ENCODE results near the gene SLIT3. TPM values are rescaled to one million over a fixed set of nuclear protein-coding genes. Genes with fewer than 3 reads are reported as not detected.
A peak's percentile ranks its signal among the peaks of the same experiment; 100 is the strongest.

Gene SLIT3
- 43.8 and 58.4 TPM in 2 replicates for total RNA-seq
- 96.7 and 104 TPM in 2 replicates for polyA plus RNA-seq

- H3K4me1 ChIP-seq (ENCODE audit: insufficient read depth) = peaks cover 37% of the 10 kb centered on the region
- H4K20me1 ChIP-seq (ENCODE audit: insufficient read depth, poor library complexity, severe bottlenecking) = no peaks in the 10 kb centered on the region
- H3K4me3 ChIP-seq = peak within 1 kb of the TSS; percentile 74
- no peaks in the 10 kb centered on the region for H3K9me3 ChIP-seq (ENCODE audit: low read depth)
- DNase-seq (ENCODE audit: low spot score) = peak; percentile 91
- no peaks in the 10 kb centered on the region for H3K9me2 ChIP-seq (replicated peaks; ENCODE audit: insufficient read depth)
- peak within 1 kb of the TSS; percentile 84 for H3K4me2 ChIP-seq
- no peaks in the 10 kb centered on the region for H3K27me3 ChIP-seq
- H2AFZ ChIP-seq = peak within 1 kb of the TSS; percentile 38
- peaks cover 28% of the 10 kb centered on the region for H3K79me2 ChIP-seq
- no peak for TF ChIP-seq EZH2 (IDR thresholded peaks at IDR 0.05; ENCODE audit: borderline replicate concordance)
- no peak for TF ChIP-seq EZH2phosphoT487 (IDR thresholded peaks at IDR 0.05; ENCODE audit: low read depth, severe bottlenecking, unreplicated experiment)
- H3K27ac ChIP-seq = peak within 1 kb of the TSS; percentile 78
- 1% methylated on average over 33 of the region's 101 CpGs for WGBS (ENCODE audit: low lambda C conversion rate, missing lambda C conversion rate)
- H3K36me3 ChIP-seq (replicated peaks; ENCODE audit: insufficient read depth, low read depth) = no peaks in the 10 kb centered on the region
Observed at GRCh38 chr5:169300468-169301385, at the start of gene SLIT3. Gene SLIT3 (minus strand): TSS chr5:169301139. CDS start chr5:169300709, 430 bp downstream.

- Histone ChIP-seq H3K27ac (peak overlapping the region; percentile 29), H3K36me3 (replicated peaks; ENCODE audit: insufficient read depth, low read depth) (no peaks in the 10 kb centered on the region), H3K9me2 (replicated peaks; ENCODE audit: insufficient read depth) (no peaks in the 10 kb centered on the region), H3K27me3 (no peaks in the 10 kb centered on the region), H3K4me2 (no peak overlapping the region), H3K79me2 (no peaks in the 10 kb centered on the region), H2AFZ (no peak overlapping the region), H3K4me3 (no peak overlapping the region), H3K9me3 (ENCODE audit: low read depth) (no peaks in the 10 kb centered on the region), H4K20me1 (ENCODE audit: insufficient read depth, poor library complexity, severe bottlenecking) (no peaks in the 10 kb centered on the region), H3K4me1 (ENCODE audit: insufficient read depth) (peaks cover 8% of the 10 kb centered on the region)
- peak; percentile 44 for DNase-seq (ENCODE audit: low spot score)
- 33% methylated on average over 1 of the region's 1 CpG for WGBS (ENCODE audit: low lambda C conversion rate, missing lambda C conversion rate)
- no peak for TF ChIP-seq EZH2 (IDR thresholded peaks at IDR 0.05; ENCODE audit: borderline replicate concordance)
- TF ChIP-seq EZH2phosphoT487 (IDR thresholded peaks at IDR 0.05; ENCODE audit: low read depth, severe bottlenecking, unreplicated experiment) = no peak
- TF ChIP-seq CTCF (IDR thresholded peaks at IDR 0.05; ENCODE audit: poor library complexity) = no peak
Observed at GRCh38 chr5:169350016-169350415, 49.1 kb upstream of the SLIT3 start.

GRCh38 chr5:169347786-169348185, 46.8 kb upstream of the SLIT3 start:
- 90% methylated on average over 2 of the region's 2 CpGs for WGBS (ENCODE audit: low lambda C conversion rate, missing lambda C conversion rate)
- Histone ChIP-seq H4K20me1 (ENCODE audit: insufficient read depth, poor library complexity, severe bottlenecking) (no peaks in the 10 kb centered on the region), H3K4me3 (no peak overlapping the region), H3K27ac (no peak overlapping the region), H3K4me1 (ENCODE audit: insufficient read depth) (peaks cover 6% of the 10 kb centered on the region), H3K36me3 (replicated peaks; ENCODE audit: insufficient read depth, low read depth) (no peaks in the 10 kb centered on the region), H3K4me2 (no peak overlapping the region), H3K79me2 (no peaks in the 10 kb centered on the region), H3K9me3 (ENCODE audit: low read depth) (no peaks in the 10 kb centered on the region), H3K9me2 (replicated peaks; ENCODE audit: insufficient read depth) (no peaks in the 10 kb centered on the region), H2AFZ (no peak overlapping the region), H3K27me3 (no peaks in the 10 kb centered on the region)
- TF ChIP-seq CTCF (IDR thresholded peaks at IDR 0.05; ENCODE audit: poor library complexity) (no peak), EZH2 (IDR thresholded peaks at IDR 0.05; ENCODE audit: borderline replicate concordance) (no peak), EZH2phosphoT487 (IDR thresholded peaks at IDR 0.05; ENCODE audit: low read depth, severe bottlenecking, unreplicated experiment) (no peak)
- no peak for DNase-seq (ENCODE audit: low spot score)

GRCh38 chr5:169344629-169345028, 43.7 kb upstream of the SLIT3 start:
- no peaks in the 10 kb centered on the region for H3K36me3 ChIP-seq (replicated peaks; ENCODE audit: insufficient read depth, low read depth)
- H4K20me1 ChIP-seq (ENCODE audit: insufficient read depth, poor library complexity, severe bottlenecking) = no peaks in the 10 kb centered on the region
- peaks cover 7% of the 10 kb centered on the region for H3K4me1 ChIP-seq (ENCODE audit: insufficient read depth)
- no peaks in the 10 kb centered on the region for H3K79me2 ChIP-seq
- H3K27me3 ChIP-seq = no peaks in the 10 kb centered on the region
- H2AFZ ChIP-seq = no peak overlapping the region
- no peaks in the 10 kb centered on the region for H3K9me3 ChIP-seq (ENCODE audit: low read depth)
- WGBS (ENCODE audit: low lambda C conversion rate, missing lambda C conversion rate) = 85% methylated on average over 3 of the region's 3 CpGs
- H3K9me2 ChIP-seq (replicated peaks; ENCODE audit: insufficient read depth) = no peaks in the 10 kb centered on the region
- DNase-seq (ENCODE audit: low spot score) = no peak
- H3K27ac ChIP-seq = no peak overlapping the region
- TF ChIP-seq CTCF (IDR thresholded peaks at IDR 0.05; ENCODE audit: poor library complexity) = no peak
- TF ChIP-seq EZH2phosphoT487 (IDR thresholded peaks at IDR 0.05; ENCODE audit: low read depth, severe bottlenecking, unreplicated experiment) = no peak
- no peak for TF ChIP-seq EZH2 (IDR thresholded peaks at IDR 0.05; ENCODE audit: borderline replicate concordance)
- no peak overlapping the region for H3K4me2 ChIP-seq
- no peak overlapping the region for H3K4me3 ChIP-seq
